Karpas-422 (cell line): ENCODE results near the gene SFTPD. TPM values are rescaled to one million over a fixed set of nuclear protein-coding genes. Genes with fewer than 3 reads are reported as not detected.

Experiments
- DNase-seq: peaks from one replicate; pipeline ENCODE4 v3.0.0-alpha.2; 2015
- H2AFZ ChIP-seq: fragments of 200-600 bp; sonication (generic); 2 replicates; pipeline ENCODE4 v1.6.1; 2014; ENCODE audit warnings: antibody characterized with exemption, low read length, mixed read lengths
- H3K27ac ChIP-seq: fragments of 200-600 bp; sonication (generic); 2 replicates; pipeline ENCODE4 v1.5.1; 2014; ENCODE audit warnings: mild to moderate bottlenecking, low read length, moderate library complexity
- H3K27me3 ChIP-seq: fragments of 200-600 bp; sonication (generic); 2 replicates; pipeline ENCODE4 v1.6.1; 2014; ENCODE audit warnings: low read length, mixed read lengths
- H3K36me3 ChIP-seq: fragments of 200-600 bp; sonication (generic); 2 replicates; pipeline ENCODE4 v1.6.1; 2014; ENCODE audit warnings: low read length, mixed read lengths; ENCODE audit not compliant: insufficient read depth
- H3K4me1 ChIP-seq: fragments of 200-600 bp; sonication (generic); 2 replicates; pipeline ENCODE4 v1.6.1; 2014; ENCODE audit warnings: mild to moderate bottlenecking, low read length, mixed read lengths
- H3K4me2 ChIP-seq: fragments of 200-600 bp; sonication (generic); 2 replicates; pipeline ENCODE4 v1.6.1; 2014; ENCODE audit warnings: low read length, low read depth, mild to moderate bottlenecking; ENCODE audit not compliant: poor library complexity, severe bottlenecking
- H3K4me3 ChIP-seq: fragments of 200-600 bp; sonication (generic); 2 replicates; pipeline ENCODE4 v1.5.1; 2014; ENCODE audit warnings: mild to moderate bottlenecking, antibody characterized with exemption, low read length, mixed read lengths
- H3K79me2 ChIP-seq: fragments of 200-600 bp; sonication (generic); 2 replicates; pipeline ENCODE4 v1.6.1; 2014; ENCODE audit warnings: mild to moderate bottlenecking, low read length, mixed read lengths
- H3K9ac ChIP-seq: fragments of 200-600 bp; sonication (generic); 2 replicates; pipeline ENCODE4 v1.6.0; 2014; ENCODE audit warnings: low read length
- H3K9me2 ChIP-seq: fragments of 200-600 bp; sonication (generic), shearing (Covaris generic); replicated peaks from 2 replicates; pipeline ENCODE4 v1.6.0; 2014; ENCODE audit warnings: mild to moderate bottlenecking, low read length, moderate library complexity; ENCODE audit not compliant: insufficient read depth
- H3K9me3 ChIP-seq: fragments of 300-700, 200-600 bp; sonication (generic); 2 replicates; pipeline ENCODE4 v1.6.1; 2014; ENCODE audit warnings: low read length, mixed read lengths
- H4K20me1 ChIP-seq: fragments of 200-600 bp; sonication (generic); 2 replicates; pipeline ENCODE4 v1.6.1; 2014; ENCODE audit warnings: mild to moderate bottlenecking, antibody characterized with exemption, low read length, low read depth; ENCODE audit not compliant: insufficient read depth
- total RNA-seq: library from RNA; depleted of rRNA; stranded (reverse); fragments of >200 nt; shearing (Covaris generic); gene quantifications from 2 replicates; pipeline ENCODE4 v1.2.3, GENCODE V29; 2014; ENCODE audit warnings: low replicate concordance

SFTPD gene
- total RNA-seq, 1 experiment from 2014 or later: not detected

DNA sequence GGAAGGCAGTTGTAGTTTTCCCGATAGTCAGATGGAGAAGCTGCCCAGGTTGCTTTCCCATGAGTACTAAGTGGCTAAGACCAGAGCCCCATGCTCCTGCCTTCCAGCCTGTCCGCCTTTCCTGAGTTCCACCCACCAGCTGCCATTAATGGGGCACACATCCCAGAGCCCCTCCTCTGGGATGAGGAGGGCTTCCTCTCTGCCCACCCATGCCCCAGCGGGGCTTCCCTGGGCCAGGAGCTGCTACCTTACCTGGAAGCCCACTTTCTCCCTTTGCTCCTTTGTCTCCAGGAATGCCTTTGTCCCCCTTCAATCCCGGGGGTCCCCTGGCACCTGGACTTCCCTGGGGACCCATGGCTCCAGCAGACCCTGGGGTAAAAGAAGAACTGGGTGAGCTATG lies 7.8 kb downstream of the SFTPD start:
- Histone ChIP-seq H3K36me3 (no peaks in the 10 kb centered on the region), H3K9ac (no peak overlapping the region), H3K9me3 (no peaks in the 10 kb centered on the region), H3K4me2 (no peak overlapping the region), H3K27ac (no peak overlapping the region), H4K20me1 (no peaks in the 10 kb centered on the region), H3K4me3 (no peak overlapping the region), H3K79me2 (no peaks in the 10 kb centered on the region), H3K9me2 (no peaks in the 10 kb centered on the region), H3K27me3 (no peaks in the 10 kb centered on the region), H3K4me1 (peaks cover 18% of the 10 kb centered on the region), H2AFZ (no peak overlapping the region)
- DNase-seq: no peak

DNA sequence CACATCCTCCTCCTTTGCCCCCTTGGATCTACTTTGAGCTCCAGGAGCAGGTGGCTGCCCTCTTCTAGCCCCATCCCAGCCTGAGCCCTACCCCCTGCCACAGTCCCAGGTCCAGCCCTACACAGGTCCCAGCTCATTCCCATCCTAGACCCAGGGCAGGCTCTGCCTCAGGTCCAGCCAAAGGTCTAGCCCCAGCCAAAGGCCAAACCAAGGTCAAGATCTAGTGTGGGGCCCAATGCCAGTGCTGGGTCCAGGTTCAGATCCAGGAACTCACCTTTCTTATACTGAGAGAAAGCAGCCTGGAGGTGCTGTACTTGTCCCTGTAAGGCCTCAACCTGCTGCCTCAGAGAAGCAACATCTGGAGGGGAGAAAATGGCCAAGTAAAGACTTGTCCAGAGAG lies 8.5 kb downstream of the SFTPD start:
- Histone ChIP-seq H3K36me3 (no peaks in the 10 kb centered on the region), H3K9ac (no peak overlapping the region), H3K27me3 (no peaks in the 10 kb centered on the region), H3K79me2 (no peaks in the 10 kb centered on the region), H3K9me2 (no peaks in the 10 kb centered on the region), H3K4me2 (no peak overlapping the region), H2AFZ (no peak overlapping the region), H3K4me3 (no peak overlapping the region), H3K9me3 (no peaks in the 10 kb centered on the region), H4K20me1 (no peaks in the 10 kb centered on the region), H3K4me1 (peaks cover 18% of the 10 kb centered on the region), H3K27ac (no peak overlapping the region)
- no peak for DNase-seq

DNA sequence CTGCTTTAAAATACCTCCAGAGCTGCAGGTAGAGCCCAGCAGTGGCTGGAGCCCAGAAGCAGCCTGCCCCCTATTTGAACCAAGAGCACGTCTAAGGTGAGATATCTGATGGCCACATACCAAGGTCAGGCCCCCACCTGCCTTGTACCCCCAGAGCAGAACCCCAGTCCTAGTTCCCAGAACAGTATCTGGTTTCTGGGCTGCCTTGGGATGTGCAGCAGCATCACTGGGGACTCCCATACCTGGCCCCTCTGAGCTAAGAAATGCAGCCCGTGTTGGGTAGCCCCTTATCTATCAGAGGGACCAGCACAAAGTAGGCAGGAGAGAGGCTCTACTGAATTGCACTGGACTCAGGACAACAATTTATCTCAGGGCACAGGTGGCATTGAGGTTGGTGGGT lies 8.9 kb downstream of the SFTPD start:
- Histone ChIP-seq H3K36me3 (no peaks in the 10 kb centered on the region), H3K9me3 (no peaks in the 10 kb centered on the region), H3K4me2 (no peak overlapping the region), H3K4me1 (peaks cover 18% of the 10 kb centered on the region), H3K9me2 (no peaks in the 10 kb centered on the region), H3K4me3 (no peak overlapping the region), H3K9ac (no peak overlapping the region), H4K20me1 (no peaks in the 10 kb centered on the region), H3K27ac (no peak overlapping the region), H2AFZ (no peak overlapping the region), H3K79me2 (no peaks in the 10 kb centered on the region), H3K27me3 (no peaks in the 10 kb centered on the region)
- DNase-seq: no peak

DNA sequence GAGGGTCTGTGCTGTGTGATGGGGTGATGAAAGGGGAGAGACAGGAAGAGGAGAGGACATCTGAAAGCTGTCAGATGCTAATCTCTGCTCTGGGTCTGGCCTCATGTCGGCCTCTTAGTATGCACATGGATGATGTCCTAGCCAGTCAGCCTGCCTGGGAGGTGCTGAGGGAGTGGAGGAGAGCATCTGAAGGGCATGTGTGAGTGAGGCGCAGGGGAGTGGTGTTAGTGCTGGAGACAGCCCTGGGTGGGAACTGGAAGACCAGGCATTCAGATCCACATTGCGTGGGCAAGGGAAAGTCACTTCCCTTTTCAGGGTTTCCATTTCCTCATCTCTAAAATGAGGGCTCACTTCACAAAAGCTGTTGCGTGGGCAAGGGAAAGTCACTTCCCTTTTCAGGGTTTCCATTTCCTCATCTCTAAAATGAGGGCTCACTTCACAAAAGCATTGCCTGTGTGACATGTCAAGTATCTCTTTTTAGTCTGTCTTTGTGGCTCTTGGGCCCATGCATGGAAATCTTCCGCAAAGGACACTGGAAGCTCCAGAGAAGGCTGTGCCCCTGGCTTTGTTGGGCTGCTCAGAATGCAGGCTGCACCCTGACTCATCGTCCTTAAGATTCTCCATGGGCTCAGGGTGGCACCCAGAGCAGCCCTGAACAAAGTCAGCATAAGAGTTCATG lies 10.0 kb downstream of the SFTPD start:
- Histone ChIP-seq H3K4me3 (no peak overlapping the region), H3K79me2 (no peaks in the 10 kb centered on the region), H4K20me1 (no peaks in the 10 kb centered on the region), H3K36me3 (no peaks in the 10 kb centered on the region), H3K9ac (peak overlapping the region; percentile 11; the same call in 1 of the 2 replicates), H3K27me3 (no peaks in the 10 kb centered on the region), H3K4me1 (peaks cover 18% of the 10 kb centered on the region), H3K9me3 (no peaks in the 10 kb centered on the region), H2AFZ (peak overlapping the region; percentile 75), H3K9me2 (no peaks in the 10 kb centered on the region), H3K27ac (peak overlapping the region; percentile 61), H3K4me2 (peak overlapping the region; percentile 34)
- peak; percentile 90 for DNase-seq

DNA sequence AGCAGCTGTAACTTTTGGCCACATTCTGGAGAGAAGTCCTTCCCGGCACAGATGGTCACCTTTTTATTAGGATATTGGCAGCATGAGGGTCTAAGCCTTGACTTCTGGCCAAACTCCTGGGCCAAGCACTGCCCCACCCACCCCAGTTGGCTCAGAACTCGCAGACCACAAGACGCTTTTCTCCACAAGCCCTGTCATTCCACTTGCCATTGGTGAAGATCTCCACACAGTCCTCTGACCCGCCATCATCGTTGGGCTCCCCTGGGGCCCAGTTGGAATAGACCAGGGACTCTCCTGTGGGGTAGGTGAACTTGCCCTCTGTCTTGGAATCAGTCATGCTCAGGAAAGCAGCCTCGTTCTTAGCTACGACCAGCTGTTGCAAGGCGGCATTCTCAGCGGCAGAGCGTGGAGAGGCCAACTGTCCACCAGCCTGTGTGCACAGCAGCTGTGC lies 11.2 kb downstream of the SFTPD start:
- Histone ChIP-seq H3K4me1 (peaks cover 18% of the 10 kb centered on the region), H3K79me2 (no peaks in the 10 kb centered on the region), H2AFZ (no peak overlapping the region), H3K9me3 (no peaks in the 10 kb centered on the region), H3K27me3 (no peaks in the 10 kb centered on the region), H3K36me3 (no peaks in the 10 kb centered on the region), H3K9ac (no peak overlapping the region), H4K20me1 (no peaks in the 10 kb centered on the region), H3K9me2 (no peaks in the 10 kb centered on the region), H3K4me2 (no peak overlapping the region), H3K27ac (no peak overlapping the region), H3K4me3 (no peak overlapping the region)
- DNase-seq: no peak

DNA sequence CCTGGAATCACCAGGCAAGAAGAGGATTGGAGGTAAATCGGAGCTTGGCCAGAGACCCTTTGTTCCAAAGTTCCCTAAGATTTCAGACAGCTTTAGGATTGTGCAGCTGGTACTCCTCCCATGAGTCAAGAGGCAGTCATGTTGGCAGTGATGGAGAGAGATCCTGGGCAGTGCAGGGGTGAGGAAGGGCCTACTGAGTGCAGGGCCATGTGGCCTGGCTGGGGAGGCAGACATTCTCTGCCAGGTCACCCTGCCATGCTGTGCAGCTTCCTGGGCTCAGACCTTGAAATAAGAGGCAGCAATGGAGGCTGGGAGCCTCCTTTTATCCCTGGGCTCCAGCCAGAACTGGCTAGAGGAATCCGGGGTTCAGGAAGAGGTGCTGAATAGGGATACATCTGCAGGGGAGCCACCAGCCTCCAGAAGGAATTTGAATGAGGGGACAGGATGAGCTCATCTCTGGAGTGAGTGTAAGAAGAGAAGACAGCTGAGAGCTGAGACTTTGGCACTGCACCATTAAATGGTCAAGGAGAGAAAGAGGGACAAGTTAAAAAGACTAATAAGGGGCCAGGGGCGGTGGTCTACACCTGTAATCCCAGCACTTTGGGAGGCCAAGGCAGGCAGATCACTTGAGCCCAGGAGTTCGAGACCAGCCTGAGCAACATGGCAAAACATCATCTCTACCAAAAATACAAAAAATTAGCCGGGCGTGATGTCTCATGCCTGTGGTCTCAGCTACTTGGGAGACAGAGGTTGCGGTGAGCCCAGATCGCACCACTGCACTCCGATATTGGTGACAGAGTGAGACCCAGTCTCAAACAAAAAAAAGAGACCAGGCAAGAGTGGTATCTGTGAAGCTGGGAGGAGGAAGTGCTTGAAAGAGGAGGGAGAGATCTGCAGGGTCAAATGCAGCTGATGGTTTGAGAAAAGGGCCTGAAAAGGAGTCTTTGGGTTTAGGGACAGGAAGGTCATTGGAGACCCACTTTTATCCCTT lies 12.0 kb downstream of the SFTPD start:
- H4K20me1 ChIP-seq: no peaks in the 10 kb centered on the region
- H3K4me3 ChIP-seq: no peak overlapping the region
- H3K9ac ChIP-seq: no peak overlapping the region
- H3K27me3 ChIP-seq: no peaks in the 10 kb centered on the region
- no peaks in the 10 kb centered on the region for H3K36me3 ChIP-seq
- no peak for DNase-seq
- H3K4me1 ChIP-seq: peaks cover 18% of the 10 kb centered on the region
- no peak overlapping the region for H2AFZ ChIP-seq
- H3K9me3 ChIP-seq: no peaks in the 10 kb centered on the region
- H3K27ac ChIP-seq: no peak overlapping the region
- no peaks in the 10 kb centered on the region for H3K79me2 ChIP-seq
- H3K4me2 ChIP-seq: no peak overlapping the region
- no peaks in the 10 kb centered on the region for H3K9me2 ChIP-seq

DNA sequence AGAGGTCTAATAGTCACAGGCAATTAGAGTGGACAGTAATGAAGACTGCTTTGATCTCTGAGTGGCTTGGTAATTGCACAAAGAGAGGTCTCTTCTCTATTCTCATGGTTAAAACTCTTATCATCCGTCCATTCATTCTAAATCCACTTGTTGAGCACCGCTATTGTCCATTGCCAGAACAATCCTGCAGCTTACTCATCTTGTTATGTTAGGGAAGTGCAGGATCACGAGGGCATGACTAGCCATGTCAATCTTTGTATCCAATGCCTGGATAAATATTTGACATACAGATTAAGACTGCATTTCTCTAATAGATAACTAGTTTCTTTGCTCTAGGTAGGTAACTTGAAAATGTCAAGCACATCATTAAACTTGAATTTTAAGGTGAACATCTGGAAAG lies 14.9 kb downstream of the SFTPD start:
- Histone ChIP-seq H3K27me3 (no peaks in the 10 kb centered on the region), H3K4me1 (peaks cover 11% of the 10 kb centered on the region), H3K4me2 (no peak overlapping the region), H3K27ac (no peak overlapping the region), H4K20me1 (no peaks in the 10 kb centered on the region), H2AFZ (no peak overlapping the region), H3K79me2 (no peaks in the 10 kb centered on the region), H3K4me3 (no peak overlapping the region), H3K36me3 (no peaks in the 10 kb centered on the region), H3K9me3 (no peaks in the 10 kb centered on the region), H3K9ac (no peak overlapping the region), H3K9me2 (no peaks in the 10 kb centered on the region)
- DNase-seq: no peak

DNA sequence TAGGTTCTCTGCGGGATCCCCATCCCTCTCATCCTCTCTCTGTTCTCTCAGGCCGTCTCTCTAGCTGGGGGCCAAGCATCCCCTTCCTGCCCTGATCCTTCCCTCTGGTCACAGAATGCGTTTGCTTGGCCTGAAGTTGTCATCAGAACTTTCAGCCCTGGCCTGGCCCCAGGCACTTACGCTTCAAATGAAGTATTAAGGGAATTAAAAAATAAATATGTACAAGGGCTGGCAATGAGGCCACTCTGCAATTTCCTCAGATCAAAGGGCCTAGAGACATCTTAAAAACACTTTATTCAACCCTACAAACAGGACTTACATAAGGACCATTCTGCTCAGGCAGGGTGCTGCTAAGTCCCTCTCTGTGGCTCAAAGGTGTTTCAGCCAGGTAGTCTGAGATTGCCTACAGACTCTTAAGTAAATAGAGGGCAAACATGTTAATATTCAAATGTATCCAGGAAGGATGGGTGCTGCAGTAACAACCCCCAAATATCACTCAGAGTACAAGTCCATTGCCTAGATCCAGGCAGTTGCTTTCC lies 16.0 kb downstream of the SFTPD start:
- H4K20me1 ChIP-seq: no peaks in the 10 kb centered on the region
- no peaks in the 10 kb centered on the region for H3K9me3 ChIP-seq
- H3K36me3 ChIP-seq: no peaks in the 10 kb centered on the region
- no peak overlapping the region for H2AFZ ChIP-seq
- H3K4me2 ChIP-seq: no peak overlapping the region
- DNase-seq: no peak
- no peaks in the 10 kb centered on the region for H3K27me3 ChIP-seq
- H3K27ac ChIP-seq: no peak overlapping the region
- no peaks in the 10 kb centered on the region for H3K79me2 ChIP-seq
- H3K4me3 ChIP-seq: no peak overlapping the region
- H3K9me2 ChIP-seq: no peaks in the 10 kb centered on the region
- no peak overlapping the region for H3K9ac ChIP-seq
- peaks cover under 1% of the 10 kb centered on the region for H3K4me1 ChIP-seq
